CD4-positive, alpha-beta T cell treated with Interleukin-6 for 4 hours (primary cell): Measurements from ENCODE around the gene ULK1.
"Not testable (repeated sequence)": the region's sequence is repeated elsewhere in the genome, so short reads cannot be mapped to it uniquely, and the experiment has no call there.

ENCODE experiments used
- DNase-seq: peaks from one replicate; pipeline ENCODE4 v3.0.0-alpha.2; 2020; ENCODE audit warnings: mixed read lengths

ULK1 gene

DNA sequence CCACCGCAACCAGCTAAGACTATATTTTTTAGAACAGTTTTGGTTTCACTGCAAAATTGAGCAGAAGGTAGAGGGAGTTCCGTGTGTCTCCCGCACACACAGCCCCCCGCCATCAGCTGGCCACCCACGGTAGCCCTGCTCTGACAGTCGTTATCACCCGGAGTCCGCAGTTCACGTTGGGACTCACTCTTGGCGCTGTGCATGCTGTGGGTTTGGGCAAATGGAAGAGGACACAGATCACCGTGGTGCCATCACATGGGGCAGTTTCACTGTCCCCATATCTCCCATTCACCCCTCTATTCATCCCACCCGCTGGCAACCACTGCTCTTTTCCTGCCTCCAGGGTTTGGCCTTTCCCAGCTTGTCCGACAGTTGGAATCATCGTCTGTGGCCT, 31.8 kb upstream of the ULK1 start:
- no peak for DNase-seq

GRCh38 chr12:131862994-131863710, 31.3 kb upstream of the ULK1 start:
- no peak for DNase-seq

DNA sequence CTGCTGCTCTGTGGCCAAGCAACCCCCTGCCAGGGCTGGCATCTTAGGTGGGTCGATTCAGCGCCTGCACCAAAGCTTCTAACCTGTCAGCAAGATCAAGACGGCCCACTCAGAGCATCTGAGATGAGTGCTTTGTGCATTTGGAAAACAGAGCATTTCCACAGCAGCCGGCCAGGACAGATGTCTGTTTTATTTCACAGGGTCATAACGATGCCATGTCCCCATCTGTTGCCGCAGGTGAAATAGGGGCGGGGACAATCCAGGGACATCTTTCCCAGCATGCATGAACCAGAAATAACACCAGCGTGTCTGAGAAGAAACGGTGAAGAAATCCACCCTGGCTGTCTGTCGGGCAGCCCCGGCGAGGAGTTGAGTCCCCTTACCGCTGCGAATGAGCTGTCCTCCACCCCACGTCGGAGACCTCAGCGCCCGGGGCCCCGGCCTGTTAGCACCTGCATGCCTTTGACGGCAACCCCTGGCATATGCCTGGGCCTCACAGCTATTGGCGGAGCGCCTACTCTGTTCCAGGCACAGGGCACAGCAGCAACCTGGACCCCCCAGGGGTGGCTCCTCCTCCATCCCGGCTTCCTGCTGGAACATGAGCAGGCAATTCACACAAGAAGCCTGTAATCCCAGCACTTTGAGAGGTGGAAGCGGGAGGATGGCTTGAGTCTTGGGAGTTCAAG, 30.6 kb upstream of the ULK1 start:
- no peak for DNase-seq

DNA sequence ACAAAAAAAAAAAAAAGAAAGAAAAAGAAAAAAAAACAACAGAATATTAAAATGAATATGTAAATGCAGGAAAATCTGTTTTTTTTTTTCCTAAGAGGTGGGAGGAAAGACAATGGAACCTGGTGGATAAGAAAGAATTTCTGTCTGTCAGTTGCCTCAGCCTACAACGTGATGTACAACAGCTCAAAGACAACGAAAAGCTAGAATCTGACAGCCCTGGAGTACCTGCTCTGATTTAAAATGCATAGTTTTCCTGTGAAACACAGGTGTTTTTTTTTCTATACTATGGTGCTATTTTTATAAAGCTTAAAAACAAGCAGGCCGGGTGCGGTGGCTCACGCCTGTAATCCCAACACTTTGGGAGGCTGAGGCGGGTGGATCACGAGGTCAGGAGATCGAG, 30.0 kb upstream of the ULK1 start:
- no peak for DNase-seq

- no peak for DNase-seq
These were observed 29.1 kb upstream of the ULK1 start for GRCh38 chr12:131865180-131865875.

DNA sequence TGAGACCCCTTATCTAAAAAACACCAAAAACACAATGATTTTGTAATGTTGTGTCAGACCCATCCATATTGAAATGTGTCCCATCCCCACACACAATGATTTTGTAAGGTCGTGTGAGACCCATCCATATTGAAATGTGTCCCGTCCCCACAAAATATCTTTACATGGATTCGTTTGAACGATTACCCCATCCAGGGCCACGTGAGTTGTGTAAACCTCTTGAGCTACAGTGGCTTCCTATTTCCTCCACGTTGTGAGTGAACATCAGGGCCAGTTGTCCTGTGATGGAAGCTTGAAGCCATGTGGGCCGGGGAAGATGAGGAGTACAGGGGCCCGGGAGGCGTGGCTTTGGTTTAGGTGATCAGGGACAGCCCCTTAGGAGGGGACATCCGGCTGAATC, 27.0 kb upstream of the ULK1 start:
- DNase-seq = no peak

GRCh38 chr12:131867891-131868675, 26.3 kb upstream of the ULK1 start:
- no peak for DNase-seq

- no peak for DNase-seq
These were observed 24.5 kb upstream of the ULK1 start for GRCh38 chr12:131869871-131870418.

- no peak for DNase-seq
These were observed 22.7 kb upstream of the ULK1 start for GRCh38 chr12:131871677-131872076.

DNA sequence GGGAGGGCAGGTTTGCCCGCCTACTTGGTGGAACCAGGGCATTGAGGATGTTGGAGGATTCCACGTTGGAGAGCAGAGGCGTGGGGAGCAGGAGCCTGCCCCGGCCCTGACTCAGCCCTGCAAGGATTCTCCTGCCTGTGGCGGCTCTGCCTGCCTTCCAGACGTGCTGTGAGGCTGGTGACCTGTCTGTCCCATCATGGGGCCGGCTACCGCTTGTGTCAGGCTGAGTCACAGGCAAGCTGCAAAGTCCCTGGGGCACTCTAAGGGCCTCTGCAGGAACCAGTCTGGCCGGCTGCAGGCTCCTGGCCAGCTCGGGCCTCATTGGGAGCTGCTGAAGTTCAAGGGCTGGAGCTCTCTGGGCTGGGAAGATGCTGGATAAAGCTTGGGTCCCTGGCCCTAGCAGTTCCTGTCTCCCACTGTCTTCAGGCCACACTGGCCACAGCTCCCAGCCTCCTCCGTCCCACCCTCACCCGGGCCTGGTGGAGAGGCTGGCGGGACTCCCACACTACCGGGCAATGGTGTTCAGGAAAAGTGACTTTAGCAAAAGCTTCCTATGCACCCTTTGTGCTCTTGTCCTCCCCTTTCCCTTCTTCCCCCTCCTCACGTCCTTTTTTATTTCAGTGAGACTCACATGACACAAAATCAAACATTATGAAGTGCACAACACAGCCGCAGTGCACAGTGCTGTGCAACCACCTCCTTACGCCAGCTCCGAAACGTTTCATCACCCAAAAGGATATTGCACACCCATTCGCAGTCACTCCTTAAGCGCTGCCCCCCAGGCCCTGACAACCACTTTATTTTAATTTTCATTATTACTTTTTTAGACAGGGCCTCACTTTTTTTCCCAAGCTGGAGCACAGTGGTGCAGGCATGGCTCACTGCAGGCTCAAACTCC, 22.0 kb upstream of the ULK1 start:
- no peak for DNase-seq

DNA sequence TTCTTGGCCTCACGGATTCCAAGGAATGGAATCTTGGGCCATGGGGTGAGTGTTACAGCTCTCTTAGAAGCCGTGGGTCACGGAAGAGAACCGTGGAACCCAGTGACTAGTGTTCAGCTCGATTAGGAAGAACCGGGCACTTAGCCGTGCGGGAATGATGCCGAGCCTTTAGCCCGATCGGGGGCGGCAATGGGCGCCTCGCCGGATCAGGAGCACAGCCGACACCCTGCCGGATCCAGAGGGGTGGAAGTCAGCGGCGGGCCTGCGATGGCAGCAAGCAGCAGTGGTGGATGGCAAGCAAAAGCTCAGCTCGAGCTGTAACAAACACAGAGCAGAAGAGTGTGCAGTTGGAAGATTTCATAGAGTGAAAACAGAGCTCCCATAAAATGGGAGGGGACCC, 21.1 kb upstream of the ULK1 start:
- DNase-seq = no peak

DNA sequence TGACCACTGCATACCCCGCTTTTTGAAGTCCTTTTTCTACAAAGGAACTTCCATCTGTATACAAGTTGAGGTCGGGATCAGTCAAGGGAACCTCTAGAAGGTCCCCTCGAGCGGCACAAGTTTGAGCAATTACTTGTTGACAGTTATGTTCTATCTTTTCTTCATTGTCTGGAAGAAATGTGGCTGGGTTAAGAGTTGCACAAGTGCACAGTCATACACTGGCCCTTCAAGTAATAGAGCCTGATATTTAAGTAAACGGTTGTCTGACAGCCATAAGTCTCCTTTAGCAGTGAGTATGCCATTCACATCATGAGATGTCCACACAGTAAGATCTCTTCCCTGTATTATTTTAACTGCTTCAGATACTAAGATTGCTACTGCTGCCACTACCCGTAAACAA, 19.4 kb upstream of the ULK1 start:
- DNase-seq = not testable (repeated sequence)

DNA sequence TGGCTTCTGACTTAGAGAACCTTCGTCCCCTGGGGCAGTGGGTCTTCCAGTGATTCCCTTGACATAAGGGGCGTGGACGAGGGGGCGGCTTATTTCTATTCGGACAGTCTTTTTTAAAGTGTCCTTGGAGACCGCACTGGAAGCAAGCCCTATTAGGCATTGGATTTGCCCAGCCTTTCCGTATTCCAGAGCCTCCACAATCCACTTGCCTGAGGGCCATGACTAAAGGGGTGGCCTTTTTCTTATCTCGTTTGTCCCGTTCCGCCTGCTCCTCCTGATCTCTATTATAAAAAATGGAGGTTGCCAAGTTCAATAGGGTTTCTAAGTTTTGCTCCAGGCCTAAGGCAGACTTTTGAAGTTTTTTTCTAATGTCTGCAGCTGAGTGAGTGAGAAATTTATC, 17.2 kb upstream of the ULK1 start:
- DNase-seq = not testable (repeated sequence)

- DNase-seq = not testable (repeated sequence)
These were observed 16.0 kb upstream of the ULK1 start for GRCh38 chr12:131878436-131878835.

DNA sequence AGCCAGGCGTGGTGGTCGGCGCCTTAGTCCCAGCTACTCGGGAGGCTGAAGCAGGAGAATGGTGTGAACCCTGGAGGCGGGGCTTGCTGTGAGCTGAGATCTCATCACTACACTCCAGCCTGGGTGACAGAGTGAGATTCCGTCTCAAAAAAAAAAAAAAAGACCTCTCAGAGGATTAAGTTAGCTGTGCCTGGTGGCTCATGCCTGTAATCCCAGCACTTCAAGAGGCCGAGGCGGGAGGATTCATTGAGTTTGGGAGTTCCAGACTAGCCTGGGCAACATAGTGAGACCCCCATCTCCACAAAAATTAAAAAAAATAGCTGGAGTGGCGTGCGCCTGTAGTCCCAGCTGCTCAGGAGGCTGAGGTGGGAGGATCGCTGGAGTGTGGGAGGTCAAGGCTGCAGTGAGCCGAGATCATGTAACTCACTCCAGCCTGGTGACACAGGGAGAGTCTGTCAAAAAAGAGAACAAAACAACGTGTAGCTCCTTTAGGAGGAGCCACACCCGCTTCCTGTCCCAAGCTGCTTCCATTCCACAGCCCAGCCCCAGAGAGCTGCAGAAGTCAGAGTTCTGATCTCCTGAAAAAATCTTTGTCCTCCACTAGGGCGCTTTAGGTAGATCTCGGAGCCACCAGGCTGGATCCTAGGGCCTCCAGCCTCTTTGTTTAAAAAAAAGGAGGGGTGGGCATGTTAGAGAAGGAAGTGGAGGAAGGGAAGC, 11.5 kb upstream of the ULK1 start:
- DNase-seq = no peak

DNA sequence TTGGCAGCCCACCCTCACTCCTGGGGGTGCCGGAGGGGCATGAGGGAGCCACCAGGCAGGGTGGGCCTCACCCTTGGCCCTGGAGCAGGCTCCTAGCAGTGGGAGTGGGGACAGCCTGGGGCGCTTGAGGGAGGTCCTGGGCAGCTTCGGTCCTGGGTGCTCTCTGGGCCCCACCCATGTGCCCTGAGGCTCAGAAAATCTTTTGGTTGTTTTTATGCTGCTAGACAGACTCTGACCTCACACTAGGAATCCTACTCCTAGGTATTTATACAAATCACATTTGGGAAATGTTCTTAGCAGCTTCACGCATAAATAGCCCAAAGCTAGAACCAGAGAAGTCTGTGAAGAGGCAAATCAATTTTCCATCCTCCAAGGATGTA, 10.9 kb upstream of the ULK1 start:
- DNase-seq = no peak

- not testable (repeated sequence) for DNase-seq
These were observed 9.3 kb upstream of the ULK1 start for GRCh38 chr12:131885076-131885475.

- no peak for DNase-seq
These were observed 8.8 kb upstream of the ULK1 start for GRCh38 chr12:131885543-131886057.

DNA sequence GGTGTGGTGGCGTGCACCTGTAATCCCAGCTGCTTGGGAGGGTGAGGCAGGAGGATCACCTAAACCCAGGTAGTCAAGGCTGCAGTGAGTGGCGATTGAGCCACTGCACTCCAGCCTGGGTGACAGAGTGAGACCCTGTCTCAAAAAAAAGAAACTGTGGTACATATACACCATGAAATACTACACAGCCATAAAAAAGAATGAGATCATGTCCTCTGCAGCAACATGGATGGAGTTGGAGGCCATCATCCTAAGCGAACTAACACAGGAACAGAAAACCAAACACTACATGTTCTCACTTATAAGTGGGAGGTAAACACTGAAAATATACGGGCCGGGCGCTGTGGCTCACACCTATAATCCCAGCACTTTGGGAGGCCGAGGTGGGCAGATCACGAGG, 2.7 kb upstream of the ULK1 start:
- not testable (repeated sequence) for DNase-seq

- no peak for DNase-seq
These were observed 1.5 kb upstream of the ULK1 start for GRCh38 chr12:131892711-131893604.
